H7 (cell line): ENCODE results near the gene STATH. TPM values are rescaled to one million over a fixed set of nuclear protein-coding genes. Genes with fewer than 3 reads are reported as not detected.
"Not testable (repeated sequence)": the region's sequence is repeated elsewhere in the genome, so short reads cannot be mapped to it uniquely, and the experiment has no call there.

Experiments used
- DNase-seq: peaks from one replicate; pipeline ENCODE4 v3.0.0; 2012
- H3K27me3 ChIP-seq: 2 replicates; pipeline ENCODE4 v1.6.0; 2011; ENCODE audit warnings: mild to moderate bottlenecking, low read length; ENCODE audit not compliant: control insufficient read depth, insufficient read depth
- H3K36me3 ChIP-seq: replicated peaks from 2 replicates; pipeline ENCODE4 v1.5.1; 2011; ENCODE audit warnings: low read length; ENCODE audit not compliant: control insufficient read depth, insufficient read depth
- H3K4me3 ChIP-seq: 2 replicates; pipeline ENCODE4 v1.5.1; 2011; ENCODE audit warnings: low read depth, mild to moderate bottlenecking, control low read depth, low read length, moderate library complexity; ENCODE audit not compliant: insufficient read depth
- total RNA-seq: library from RNA; depleted of rRNA; stranded (reverse); fragments of >200 nt; shearing (Covaris generic); gene quantifications from 2 replicates; pipeline ENCODE4 v1.2.3, GENCODE V29; 2014; rRNA removed

Gene STATH
- not detected in 2 replicates for total RNA-seq

GRCh38 chr4:69995526-69996016 is at the start of gene STATH:
STATH (plus strand) TSS chr4:69995966; CDS start chr4:69998438, 2,472 bp downstream.
- Histone ChIP-seq H3K27me3 (no peaks in the 10 kb centered on the region), H3K36me3 (no peaks in the 10 kb centered on the region), H3K4me3 (no peak within 1 kb of the TSS)
- DNase-seq, result no peak

GRCh38 chr4:69951602-69952001 is 44.2 kb upstream of the STATH start:
- H3K36me3 ChIP-seq, result no peaks in the 10 kb centered on the region
- no peak overlapping the region for H3K4me3 ChIP-seq
- DNase-seq, result no peak
- no peaks in the 10 kb centered on the region for H3K27me3 ChIP-seq

GRCh38 chr4:69957209-69957608 is 38.6 kb upstream of the STATH start:
- Histone ChIP-seq H3K4me3 (no peak overlapping the region), H3K27me3 (no peaks in the 10 kb centered on the region), H3K36me3 (no peaks in the 10 kb centered on the region)
- DNase-seq, result no peak

- Histone ChIP-seq H3K4me3 (no peak within 1 kb of the TSS), H3K36me3 (no peaks in the 10 kb centered on the region)
Measured at GRCh38 chr4:69965628-69966027, 30.1 kb upstream of the STATH start, which contains the start of gene CSN2. CSN2 (minus strand) TSS chr4:69965728; CDS start chr4:69960995, 4,733 bp downstream.

GRCh38 chr4:69970071-69970470 is 25.7 kb upstream of the STATH start:
- H3K4me3 ChIP-seq, result no peak overlapping the region
- DNase-seq, result no peak

More at GRCh38 chr4:69965628-69966027, 30.1 kb upstream of the STATH start, which contains the start of gene CSN2:
- H3K27me3 ChIP-seq, result no peaks in the 10 kb centered on the region
- DNase-seq, result no peak

GRCh38 chr4:69974631-69975030 is 21.1 kb upstream of the STATH start:
- no peaks in the 10 kb centered on the region for H3K27me3 ChIP-seq
- no peak overlapping the region for H3K4me3 ChIP-seq
- no peaks in the 10 kb centered on the region for H3K36me3 ChIP-seq
- no peak for DNase-seq

More at GRCh38 chr4:69970071-69970470, 25.7 kb upstream of the STATH start:
- Histone ChIP-seq H3K36me3 (no peaks in the 10 kb centered on the region), H3K27me3 (no peaks in the 10 kb centered on the region)

- H3K36me3 ChIP-seq, result no peaks in the 10 kb centered on the region
- H3K4me3 ChIP-seq, result no peak overlapping the region
- no peak for DNase-seq
- H3K27me3 ChIP-seq, result no peaks in the 10 kb centered on the region
Measured at GRCh38 chr4:69977582-69977981, 18.2 kb upstream of the STATH start.

- Histone ChIP-seq H3K4me3 (no peak overlapping the region), H3K36me3 (no peaks in the 10 kb centered on the region), H3K27me3 (no peaks in the 10 kb centered on the region)
- no peak for DNase-seq
Measured at GRCh38 chr4:69984030-69984443, 11.7 kb upstream of the STATH start.

- Histone ChIP-seq H3K36me3 (no peaks in the 10 kb centered on the region), H3K27me3 (no peaks in the 10 kb centered on the region), H3K4me3 (no peak overlapping the region)
- no peak for DNase-seq
Measured at GRCh38 chr4:69986663-69987062, 9.1 kb upstream of the STATH start.

GRCh38 chr4:69991016-69991415 is 4.8 kb upstream of the STATH start:
- no peak for DNase-seq
- Histone ChIP-seq H3K4me3 (no peak overlapping the region), H3K27me3 (no peaks in the 10 kb centered on the region), H3K36me3 (no peaks in the 10 kb centered on the region)

- H3K36me3 ChIP-seq, result no peaks in the 10 kb centered on the region
- DNase-seq, result no peak
Measured at GRCh38 chr4:69994782-69995181, 984 bp upstream of the STATH start.

GRCh38 chr4:69999420-69999819 is 3.7 kb downstream of the STATH start:
- Histone ChIP-seq H3K4me3 (no peak overlapping the region), H3K36me3 (no peaks in the 10 kb centered on the region), H3K27me3 (no peaks in the 10 kb centered on the region)
- no peak for DNase-seq

More at GRCh38 chr4:69994782-69995181, 984 bp upstream of the STATH start:
- H3K27me3 ChIP-seq, result no peaks in the 10 kb centered on the region
- H3K4me3 ChIP-seq, result no peak overlapping the region

GRCh38 chr4:70000711-70001110 is 4.9 kb downstream of the STATH start:
- Histone ChIP-seq H3K4me3 (no peak overlapping the region), H3K36me3 (no peaks in the 10 kb centered on the region), H3K27me3 (no peaks in the 10 kb centered on the region)
- no peak for DNase-seq

- no peaks in the 10 kb centered on the region for H3K36me3 ChIP-seq
- no peak overlapping the region for H3K4me3 ChIP-seq
- H3K27me3 ChIP-seq, result no peaks in the 10 kb centered on the region
- DNase-seq, result no peak
Measured at GRCh38 chr4:70002507-70002906, 6.7 kb downstream of the STATH start.

GRCh38 chr4:70008771-70009170 is 13.0 kb downstream of the STATH start:
- Histone ChIP-seq H3K4me3 (no peak overlapping the region), H3K36me3 (no peaks in the 10 kb centered on the region), H3K27me3 (no peaks in the 10 kb centered on the region)
- DNase-seq, result no peak

GRCh38 chr4:70019006-70019405 is 23.2 kb downstream of the STATH start:
- not testable (repeated sequence) for H3K36me3 ChIP-seq, DNase-seq, H3K4me3 ChIP-seq, H3K27me3 ChIP-seq
